ENCODE measurements around the gene SULF2. TPM values are rescaled to one million over a fixed set of nuclear protein-coding genes. Genes with fewer than 3 reads are reported as not detected.

The SULF2 gene
- total and polyA plus RNA-seq, 2 of the 13 experiments (the other 11 are each of a cell fraction or from before 2014, with no cell fraction given): 7.2 to 50.9 TPM

GRCh38 chr20:47734870-47735269, 50.4 kb downstream of the SULF2 start:
- Histone ChIP-seq H3K9me3 (ENCODE audit: low read length) (no peaks in the 10 kb centered on the region), H3K4me1 (ENCODE audit: insufficient read depth, low read length) (no peaks in the 10 kb centered on the region), H3K79me2 (ENCODE audit: insufficient read depth, low read length) (no peaks in the 10 kb centered on the region), H3K4me2 (ENCODE audit: low read depth, low read length) (no peak overlapping the region), H3K27ac (ENCODE audit: extremely low read length, insufficient read depth, low read length) (no peak overlapping the region), H3K9ac (ENCODE audit: insufficient read depth, low read depth, low read length) (no peak overlapping the region), H3K36me3 (replicated peaks in 1 of 2; ENCODE audit: control insufficient read depth in 1 of 2, insufficient read depth in 2 of 2, low read length in 2 of 2) (0 out of 5 replicates have a peak, but pooled peaks cover 0 to 3% of the 10 kb centered on the region in 2 experiments), H3K27me3 (ENCODE audit: control insufficient read depth in 1 of 2, insufficient read depth in 2 of 2, low read length in 2 of 2) (no peaks in the 10 kb centered on the region), H2AFZ (ENCODE audit: low read length) (no peak overlapping the region), H4K20me1 (ENCODE audit: insufficient read depth, low read length) (no peaks in the 10 kb centered on the region), H3K4me3 (replicated peaks in 1 of 3; ENCODE audit: insufficient read depth in 1 of 3, low read depth in 2 of 3, low read length in 3 of 3) (no peak overlapping the region)
- CTCF ChIA-PET (ENCODE audit: low intra/inter-chr PET ratio, low total read pairs): no interaction called here
- ATAC-seq: no peak
- in situ Hi-C loops (cut with HindIII; ENCODE audit: extremely low pct_ligation_motif_present, low pct_unique_long_range_greater_than_20kb) (no loop called here), intact Hi-C loops (cut with micrococcal nuclease; ENCODE audit: unreplicated experiment) (no loop called here)
- 67% methylated on average over 2 of the region's 2 CpGs for WGBS (ENCODE audit: low lambda C conversion rate)
- POLR2A ChIA-PET: no interaction called here
- no peak for TF ChIP-seq GZF1 (CRISPR knock-in tag; IDR thresholded peaks at IDR 0.05)
- TF ChIP-seq GATAD2A (CRISPR knock-in tag; IDR thresholded peaks at IDR 0.05): no peak
- TF ChIP-seq U2AF1 (optimal IDR thresholded peaks at IDR 0.05; ENCODE audit: low read depth, low read length): no peak
- TF ChIP-seq CENPT (CRISPR knock-in tag; IDR thresholded peaks at IDR 0.05; ENCODE audit: low read depth): no peak
- TF ChIP-seq ZBTB14 (CRISPR knock-in tag; IDR thresholded peaks at IDR 0.05): no peak
- no peak for TF ChIP-seq ZNF10 (CRISPR knock-in tag; IDR thresholded peaks at IDR 0.05; ENCODE audit: borderline replicate concordance, low read depth)
- no peak for TF ChIP-seq EED (CRISPR knock-in tag; IDR thresholded peaks at IDR 0.05)
- TF ChIP-seq ZSCAN30 (CRISPR knock-in tag; IDR thresholded peaks at IDR 0.05): no peak
- no peak for TF ChIP-seq TFDP1 (CRISPR knock-in tag; IDR thresholded peaks at IDR 0.05; ENCODE audit: borderline replicate concordance)
- TF ChIP-seq PBX3 (CRISPR knock-in tag; IDR thresholded peaks at IDR 0.05; ENCODE audit: borderline replicate concordance): no peak
- TF ChIP-seq ZNF510 (CRISPR knock-in tag; IDR thresholded peaks at IDR 0.05; ENCODE audit: low read depth): no peak
- no peak for DNase-seq (ENCODE audit: low spot score)
- no peak for FAIRE-seq
- no TSS peak for BruUV-seq (replicated peaks)

Data from HepG2 (cell line).